ENCODE data around the gene TMEM87B. TPM values are rescaled to one million over a fixed set of nuclear protein-coding genes. Genes with fewer than 3 reads are reported as not detected.

Gene TMEM87B
- total RNA-seq, 1 experiment from 2014 or later, result 10.5 TPM

DNA sequence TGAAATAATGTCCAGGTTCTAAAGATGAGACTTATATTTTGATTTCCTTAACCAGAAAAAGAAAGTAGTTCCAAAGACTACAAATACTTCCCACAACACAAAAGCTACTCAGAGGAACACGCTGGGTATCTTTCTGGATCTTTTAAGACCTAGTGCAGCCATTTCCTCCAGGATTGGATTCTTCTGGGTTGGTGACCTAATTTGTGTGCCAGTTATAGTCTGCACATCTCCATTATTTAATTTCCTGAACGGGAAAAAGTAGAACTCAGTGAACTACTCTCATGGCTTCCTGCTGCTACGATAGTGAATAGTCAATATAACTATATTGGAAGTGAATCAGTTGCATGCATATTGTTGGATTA, 1.5 kb downstream of the TMEM87B start:
- H4K5ac ChIP-seq (ENCODE audit: insufficient read length, low read depth, low read length), result no peak overlapping the region
- no peak overlapping the region for H2BK120ac ChIP-seq (ENCODE audit: low read depth, low read length, poor library complexity, severe bottlenecking)
- no peak overlapping the region for H2BK5ac ChIP-seq (ENCODE audit: insufficient read length, low read length)
- no peak overlapping the region for H3K23ac ChIP-seq (ENCODE audit: insufficient read length, low read depth, low read length)
- WGBS (ENCODE audit: extremely low coverage, insufficient read length, low lambda C conversion rate), result no CpG with 5 or more reads among the region's 3 CpGs
- H4K91ac ChIP-seq (ENCODE audit: insufficient read length, low read depth, low read length), result no peak overlapping the region
- no peaks in the 10 kb centered on the region for H3K9me3 ChIP-seq (ENCODE audit: control insufficient read depth, low read depth, low read length)
- no peak overlapping the region for H2BK12ac ChIP-seq (ENCODE audit: insufficient read length, low read depth, low read length)
- H3K9ac ChIP-seq (ENCODE audit: extremely low read depth, insufficient read length, low read length), result no peak overlapping the region
- H3K9me3 Mint-ChIP-seq, result no peaks in the 10 kb centered on the region
- H3K23me2 ChIP-seq (ENCODE audit: insufficient read length, low read depth, low read length, poor library complexity, severe bottlenecking), result peaks cover 6% of the 10 kb centered on the region
- peaks cover 13 to 23% of the 10 kb centered on the region in 2 experiments for H3K4me1 Mint-ChIP-seq
- peak overlapping the region in 1 of 3 experiments; percentile 21; a peak in 1 of 7 replicates for H3K27ac Mint-ChIP-seq
- H3K27me3 ChIP-seq (ENCODE audit: insufficient read depth, low read length), result no peaks in the 10 kb centered on the region
- H3K36me3 Mint-ChIP-seq (ENCODE audit: insufficient read depth in 1 of 3, low read depth in 3 of 3), result peaks cover 0 to 6% (median 4%) of the 10 kb centered on the region in 3 experiments; a peak in 2 of 7 replicates
- H3K56ac ChIP-seq (ENCODE audit: insufficient read length, low read depth, low read length), result no peak overlapping the region
- no peak overlapping the region for H3T11ph ChIP-seq (ENCODE audit: low read length)
- H2AFZ ChIP-seq (ENCODE audit: low read length), result no peak overlapping the region
- H3K4me3 Mint-ChIP-seq, result peak overlapping the region; percentile 90 to 92
- no peak overlapping the region for H2AK5ac ChIP-seq (ENCODE audit: insufficient read length, low read length)
- no peaks in the 10 kb centered on the region for H3K79me1 ChIP-seq (ENCODE audit: insufficient read depth, low read depth, low read length, poor library complexity, severe bottlenecking)
- H4K8ac ChIP-seq (replicated peaks; ENCODE audit: insufficient read length, low read depth, low read length), result no peak overlapping the region
- no peak overlapping the region for H2BK15ac ChIP-seq (ENCODE audit: low read depth, low read length)
- H3K79me2 ChIP-seq (ENCODE audit: insufficient read depth, low read length), result no peaks in the 10 kb centered on the region
- no peak overlapping the region for H3K27ac ChIP-seq (ENCODE audit: insufficient read length, low read depth, low read length)
- no peaks in the 10 kb centered on the region for H3K4me1 ChIP-seq (ENCODE audit: insufficient read depth, low read length)
- no peak for DNase-seq
- H4K20me1 ChIP-seq (ENCODE audit: control insufficient read depth, insufficient read depth, insufficient read length), result no peaks in the 10 kb centered on the region
- H2BK20ac ChIP-seq (ENCODE audit: low read depth, low read length, poor library complexity, severe bottlenecking), result no peak overlapping the region
- TF ChIP-seq, protein P1, sequence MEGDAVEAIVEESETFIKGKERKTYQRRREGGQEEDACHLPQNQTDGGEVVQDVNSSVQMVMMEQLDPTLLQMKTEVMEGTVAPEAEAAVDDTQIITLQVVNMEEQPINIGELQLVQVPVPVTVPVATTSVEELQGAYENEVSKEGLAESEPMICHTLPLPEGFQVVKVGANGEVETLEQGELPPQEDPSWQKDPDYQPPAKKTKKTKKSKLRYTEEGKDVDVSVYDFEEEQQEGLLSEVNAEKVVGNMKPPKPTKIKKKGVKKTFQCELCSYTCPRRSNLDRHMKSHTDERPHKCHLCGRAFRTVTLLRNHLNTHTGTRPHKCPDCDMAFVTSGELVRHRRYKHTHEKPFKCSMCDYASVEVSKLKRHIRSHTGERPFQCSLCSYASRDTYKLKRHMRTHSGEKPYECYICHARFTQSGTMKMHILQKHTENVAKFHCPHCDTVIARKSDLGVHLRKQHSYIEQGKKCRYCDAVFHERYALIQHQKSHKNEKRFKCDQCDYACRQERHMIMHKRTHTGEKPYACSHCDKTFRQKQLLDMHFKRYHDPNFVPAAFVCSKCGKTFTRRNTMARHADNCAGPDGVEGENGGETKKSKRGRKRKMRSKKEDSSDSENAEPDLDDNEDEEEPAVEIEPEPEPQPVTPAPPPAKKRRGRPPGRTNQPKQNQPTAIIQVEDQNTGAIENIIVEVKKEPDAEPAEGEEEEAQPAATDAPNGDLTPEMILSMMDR (conservative IDR thresholded peaks at IDR 0.05), result no peak
- no peak overlapping the region for H3K4ac ChIP-seq (ENCODE audit: low read depth, low read length)
- H3K14ac ChIP-seq (ENCODE audit: insufficient read depth, low read length), result no peak overlapping the region
- peaks cover 9% of the 10 kb centered on the region for H3K27me3 Mint-ChIP-seq (ENCODE audit: low read depth)
- peak overlapping the region; percentile 70 for H3K4me2 ChIP-seq (ENCODE audit: insufficient read depth, insufficient read length, low read length)
- H3K18ac ChIP-seq (ENCODE audit: insufficient read length, low read depth, low read length), result no peak overlapping the region
